CD4-positive, alpha-beta T cell treated with Interleukin-1 beta for 1 hour (primary cell): ENCODE measurements around the gene KCNA1.
"Not testable (repeated sequence)": the region's sequence is repeated elsewhere in the genome, so short reads cannot be mapped to it uniquely, and the experiment has no call there.

ENCODE experiments used
- DNase-seq, 2 donors: peaks; one replicate each; pipeline ENCODE4 v3.0.0-alpha.2; 2020 to 2022

The KCNA1 gene

DNA sequence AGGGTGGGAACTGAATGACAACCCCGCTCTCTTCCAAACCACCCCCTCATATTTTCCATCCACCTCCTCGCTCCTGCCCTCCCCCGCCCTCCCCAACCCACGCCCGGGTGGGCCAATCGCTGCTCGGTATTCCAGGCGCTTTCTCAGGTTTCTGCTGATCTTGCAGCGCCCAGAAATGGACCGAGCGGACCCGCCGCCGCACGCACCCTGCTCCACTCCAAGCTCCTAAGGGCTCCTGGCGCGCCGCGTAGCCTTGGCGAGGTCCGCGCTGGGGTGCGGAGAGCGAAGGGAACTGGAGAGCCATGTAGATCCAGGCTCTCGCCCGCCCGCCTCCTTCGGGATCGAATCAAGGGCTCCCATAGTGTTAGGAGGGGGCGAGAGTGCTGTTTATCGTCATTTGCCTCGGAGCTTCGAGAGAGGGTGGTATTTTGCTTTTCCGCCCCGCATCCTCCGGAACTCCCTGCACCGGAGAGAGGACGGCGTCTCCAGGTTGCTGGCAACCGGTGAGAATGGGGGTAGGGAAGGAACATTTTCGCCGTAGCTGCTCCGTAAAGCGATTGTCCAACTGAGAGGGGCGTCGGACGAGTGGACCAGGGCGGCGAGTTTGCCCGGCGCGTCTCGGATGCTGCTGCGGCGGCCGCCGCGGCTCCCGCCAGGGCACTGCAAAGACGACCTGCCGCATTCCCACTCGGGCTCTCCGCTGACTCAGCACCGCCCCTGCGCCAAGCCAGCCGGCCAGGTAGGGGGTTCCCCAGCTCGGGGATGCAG is at the start of gene KCNA1:
Gene KCNA1, plus strand, starts transcription at position 172 of the 768 bp plus-strand sequence. CDS start 1,474 bp downstream, outside the sequence.
- DNase-seq, result no peak

DNA sequence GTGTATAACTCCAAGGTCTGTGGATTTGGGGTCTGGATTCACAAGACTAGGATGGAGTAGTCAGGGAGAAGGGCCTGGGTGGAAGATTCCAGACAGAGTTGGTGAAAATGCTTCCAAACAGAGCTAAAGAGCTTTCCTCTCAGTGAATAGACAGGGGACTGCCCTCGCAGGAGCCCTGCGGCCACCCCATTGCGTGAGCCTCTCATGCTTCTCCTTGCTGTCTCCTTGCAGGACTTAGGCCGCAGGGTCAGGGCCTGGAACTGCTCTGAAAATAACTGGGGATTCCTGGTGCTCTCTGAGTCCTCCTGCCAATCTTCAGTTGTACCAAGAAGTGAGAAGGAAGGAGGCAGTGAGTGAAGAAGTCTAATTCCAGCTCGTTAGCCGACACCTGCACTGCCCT is 49.0 kb upstream of the KCNA1 start:
- no peak for DNase-seq

DNA sequence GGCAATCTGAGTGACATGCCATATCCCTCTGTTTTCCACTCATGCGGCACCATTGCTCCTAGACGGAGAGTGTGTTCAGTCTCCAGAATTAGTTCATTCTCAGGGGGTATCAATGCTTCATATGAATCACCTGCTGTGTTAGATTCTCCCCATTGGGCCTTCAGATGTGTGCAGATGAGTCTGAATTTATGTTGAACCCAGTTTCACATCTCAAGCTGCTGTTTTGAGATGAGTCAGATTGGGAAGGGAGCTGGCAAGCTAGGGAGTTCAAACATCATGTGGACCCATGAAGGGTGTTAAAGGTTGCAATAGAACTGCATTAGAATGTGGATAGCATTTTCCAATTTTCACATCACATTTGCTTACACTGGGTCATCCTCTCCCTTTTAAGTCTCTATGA is 46.9 kb upstream of the KCNA1 start:
- DNase-seq, result no peak

DNA sequence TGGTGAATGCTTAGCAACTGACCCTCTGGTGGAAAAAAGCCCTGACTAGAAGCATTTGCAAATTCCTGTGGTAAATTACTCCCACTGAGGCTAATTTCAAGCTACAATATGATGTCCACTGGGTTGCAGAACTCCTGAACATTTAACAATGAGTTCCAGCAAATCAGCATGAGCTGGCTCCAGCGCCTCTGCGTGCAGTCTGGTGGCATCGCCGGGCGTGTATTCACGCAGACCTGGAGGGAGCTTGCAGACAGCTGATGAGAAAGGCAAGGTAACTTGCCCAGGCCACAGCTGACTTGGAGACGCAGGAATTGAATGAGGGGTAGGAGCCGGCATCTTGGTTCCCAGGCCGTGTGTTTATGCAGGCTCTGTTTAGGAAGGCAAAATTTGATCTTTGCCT is 45.1 kb upstream of the KCNA1 start:
- DNase-seq, result no peak

DNA sequence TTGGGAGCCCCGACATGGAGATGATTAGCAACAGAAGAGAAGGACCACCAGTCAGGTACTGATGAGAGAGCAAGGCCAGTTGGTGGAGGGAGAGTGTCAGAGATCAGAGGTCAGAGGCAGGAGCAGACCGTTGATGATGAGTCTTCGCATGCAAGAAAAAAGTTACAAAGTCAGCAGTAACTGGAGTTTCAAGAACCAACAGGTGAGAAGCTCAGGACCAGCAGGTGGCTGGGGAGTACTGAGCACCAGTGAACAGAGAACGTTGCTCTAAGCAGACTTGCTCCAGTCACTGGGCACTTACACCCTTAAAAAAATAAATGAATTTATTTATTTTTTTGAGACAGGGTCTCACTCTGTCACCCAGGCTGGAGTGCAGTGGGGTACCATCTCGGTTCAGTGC is 44.5 kb upstream of the KCNA1 start:
- no peak for DNase-seq

DNA sequence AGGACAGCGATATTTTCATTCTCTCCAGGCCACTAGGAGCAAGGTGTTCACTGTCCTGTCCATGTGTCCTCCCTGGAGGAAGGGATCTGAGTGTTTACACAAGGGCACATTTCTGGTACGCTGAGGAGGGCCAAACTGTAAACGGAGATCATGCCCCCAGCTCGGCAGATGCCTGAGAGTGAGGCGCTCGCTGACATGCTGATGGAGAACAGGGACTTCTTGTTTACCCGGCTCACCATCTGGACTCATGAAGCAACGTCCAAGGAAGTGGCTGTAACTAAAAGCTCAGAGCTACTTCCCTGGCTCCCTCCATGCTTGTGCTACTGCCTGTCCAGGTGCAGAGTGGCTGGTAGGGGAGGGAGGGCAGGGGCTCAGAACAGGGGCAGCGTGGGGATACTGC is 43.4 kb upstream of the KCNA1 start:
- no peak for DNase-seq

DNA sequence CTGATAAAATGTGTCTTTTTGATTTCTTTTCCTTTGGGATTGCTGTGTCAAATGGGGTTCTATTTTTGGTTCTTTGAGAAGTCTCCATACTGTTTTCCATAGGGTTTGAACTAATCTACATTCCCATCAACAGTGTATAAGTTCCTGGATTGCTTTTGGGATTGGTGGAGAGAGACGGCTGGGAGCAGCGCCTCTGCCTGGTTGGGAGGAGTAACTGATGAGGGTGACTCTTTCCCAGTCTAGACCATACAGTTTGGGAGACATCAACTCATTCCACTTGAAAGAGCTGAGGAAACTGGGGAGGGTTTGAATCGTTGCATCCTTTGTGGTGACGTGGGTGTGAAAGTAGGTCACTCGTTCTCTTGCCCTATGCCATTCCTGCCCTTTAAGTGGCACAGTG is 42.3 kb upstream of the KCNA1 start:
- DNase-seq, result no peak

DNA sequence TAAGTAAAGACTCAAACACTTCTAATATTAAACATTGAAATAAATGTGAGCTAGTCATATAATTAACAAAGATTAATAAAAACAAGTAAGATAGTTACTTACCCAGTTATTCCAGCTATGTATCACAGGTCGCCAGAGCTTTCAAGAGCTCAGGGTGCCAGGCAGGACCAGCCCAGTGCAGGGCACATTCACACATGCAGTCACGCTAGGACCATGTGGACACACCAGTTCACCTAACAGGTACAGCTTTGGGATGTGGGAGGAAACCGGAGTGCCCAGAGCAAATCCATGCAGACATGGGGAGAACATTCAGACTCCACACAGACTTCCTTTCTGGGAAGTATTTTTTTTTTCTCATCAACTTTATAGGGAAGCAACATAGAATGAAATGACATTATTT is 39.3 kb upstream of the KCNA1 start:
- no peak for DNase-seq

DNA sequence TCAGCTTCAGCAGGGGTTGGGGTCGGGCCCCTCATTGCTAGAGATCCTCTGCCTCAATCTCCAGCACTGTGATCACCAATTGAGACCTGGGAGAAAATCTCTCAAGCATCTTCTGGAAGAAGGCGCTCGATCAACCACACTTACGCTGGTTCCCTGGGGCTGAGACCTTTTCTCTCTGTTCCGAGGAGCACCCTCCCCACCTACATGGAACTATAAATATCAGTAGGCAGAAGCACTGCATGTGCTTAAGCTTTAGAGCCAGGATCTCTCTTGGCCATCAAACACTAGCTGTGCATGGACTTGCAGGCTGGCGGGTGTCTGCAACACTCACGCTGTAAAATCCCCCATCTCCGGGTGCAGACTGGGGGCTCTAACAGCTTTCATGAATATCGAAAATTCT is 38.2 kb upstream of the KCNA1 start:
- no peak for DNase-seq

DNA sequence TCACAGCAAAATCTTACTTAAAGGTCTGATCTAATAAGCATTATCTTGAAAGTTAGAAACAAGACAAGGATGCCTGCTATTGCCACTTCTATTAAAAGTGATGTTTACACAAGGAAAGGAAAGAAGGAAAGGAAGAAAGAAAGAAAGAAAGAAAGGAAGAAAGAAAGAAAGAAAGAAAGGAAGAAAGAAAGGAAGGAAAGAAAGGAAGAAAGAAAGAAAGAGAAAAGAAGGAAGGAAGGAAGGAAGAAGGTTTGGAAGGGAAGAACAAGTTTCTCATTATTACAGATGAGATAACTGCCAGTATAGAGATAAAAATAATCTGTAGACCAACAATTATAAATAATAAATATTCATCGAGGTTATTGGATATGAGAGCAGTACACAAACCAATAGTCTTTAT is 35.8 kb upstream of the KCNA1 start:
- DNase-seq, result no peak

DNA sequence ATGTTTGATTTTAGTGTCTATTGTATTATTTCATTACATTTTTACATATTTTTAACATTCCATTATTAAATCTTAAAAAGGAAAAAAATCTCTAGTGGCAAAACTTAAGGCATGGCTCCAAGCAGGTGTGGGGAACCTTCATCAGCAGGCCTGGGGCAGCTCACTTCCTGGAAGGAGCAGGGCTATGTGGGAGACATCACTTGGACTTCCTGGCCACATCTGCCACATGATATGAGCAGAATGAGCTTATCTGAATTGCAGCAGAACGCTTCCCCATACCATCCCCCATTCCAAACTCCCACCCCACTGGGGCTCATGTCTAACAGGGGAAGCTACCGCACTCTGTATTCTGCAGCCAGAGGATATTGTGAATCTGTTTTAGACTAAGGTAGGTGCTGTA is 35.0 kb upstream of the KCNA1 start:
- no peak for DNase-seq

DNA sequence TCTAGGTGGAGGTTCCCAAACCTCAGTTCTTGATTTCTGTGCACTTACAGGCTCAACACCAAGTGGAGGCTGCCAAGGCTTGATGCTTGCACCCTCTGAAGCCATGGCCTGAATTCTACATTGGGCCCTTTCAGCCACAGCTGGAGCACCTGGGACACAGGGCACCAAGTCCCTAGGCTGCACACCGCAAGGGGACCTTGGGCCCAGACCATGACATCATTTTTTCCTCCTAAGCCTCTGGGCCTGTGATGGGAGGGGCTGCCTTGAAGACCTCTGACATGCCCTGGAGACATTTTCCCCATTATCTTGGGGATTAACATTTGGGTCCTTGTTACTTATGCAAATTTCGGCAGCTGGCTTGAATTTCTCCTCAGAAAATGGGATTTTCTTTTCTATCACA is 30.2 kb upstream of the KCNA1 start:
- not testable (repeated sequence) for DNase-seq

DNA sequence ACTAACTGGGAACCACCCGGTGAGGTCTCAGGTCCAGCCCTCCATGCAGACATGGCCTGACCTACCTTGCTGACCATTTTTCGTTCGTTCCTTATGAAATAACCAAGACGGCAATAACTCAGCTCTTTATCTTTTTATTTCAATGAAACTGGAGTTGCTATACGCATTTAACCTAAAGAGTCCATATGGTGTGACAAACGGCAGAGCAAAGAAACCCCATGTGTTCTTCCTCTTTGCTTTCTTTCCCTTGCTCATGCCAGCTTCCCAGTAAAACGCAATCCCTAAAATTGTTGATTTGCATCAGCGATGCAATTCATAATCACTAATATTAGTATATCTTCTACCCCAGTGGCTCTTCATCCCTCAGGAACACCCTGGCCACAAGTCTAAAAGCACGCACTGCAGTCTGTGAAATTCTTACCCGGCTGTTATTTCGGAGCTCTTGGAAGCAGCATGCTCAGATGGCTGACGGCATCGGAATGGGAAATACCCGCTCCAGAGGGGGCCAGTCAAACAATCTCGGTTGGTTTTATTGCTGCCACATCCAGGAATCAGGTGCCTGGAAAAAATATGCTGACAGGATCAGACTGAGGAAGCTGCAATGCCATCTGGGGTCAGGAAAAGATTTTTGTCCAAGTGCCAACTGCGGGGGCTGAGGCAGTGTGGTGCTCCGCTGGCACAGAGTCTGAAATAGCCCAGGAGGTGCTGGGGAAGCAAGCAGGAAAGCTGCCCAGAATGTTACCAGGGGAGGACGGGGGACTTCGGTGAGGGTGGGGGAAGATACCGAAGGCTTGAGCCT is 28.2 kb upstream of the KCNA1 start:
- no peak for DNase-seq

DNA sequence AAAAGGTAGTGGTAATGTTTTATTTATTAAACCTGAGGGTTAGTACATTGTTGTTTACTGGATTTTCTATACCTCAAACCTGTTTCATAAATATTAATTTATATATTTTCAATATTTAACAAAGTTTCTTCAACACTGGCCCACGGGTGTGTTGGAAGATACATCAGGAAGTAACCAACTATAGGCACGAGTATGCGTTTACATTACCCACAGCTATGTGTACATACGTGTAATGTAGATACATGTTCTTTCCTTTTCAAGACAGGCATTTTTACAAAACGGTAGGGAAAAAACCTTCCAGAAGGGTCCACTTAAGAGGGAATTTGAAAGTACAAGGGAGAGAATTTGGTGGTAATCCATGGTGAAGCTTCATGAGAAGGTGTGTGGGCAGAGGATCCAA is 17.8 kb upstream of the KCNA1 start:
- DNase-seq, result no peak

DNA sequence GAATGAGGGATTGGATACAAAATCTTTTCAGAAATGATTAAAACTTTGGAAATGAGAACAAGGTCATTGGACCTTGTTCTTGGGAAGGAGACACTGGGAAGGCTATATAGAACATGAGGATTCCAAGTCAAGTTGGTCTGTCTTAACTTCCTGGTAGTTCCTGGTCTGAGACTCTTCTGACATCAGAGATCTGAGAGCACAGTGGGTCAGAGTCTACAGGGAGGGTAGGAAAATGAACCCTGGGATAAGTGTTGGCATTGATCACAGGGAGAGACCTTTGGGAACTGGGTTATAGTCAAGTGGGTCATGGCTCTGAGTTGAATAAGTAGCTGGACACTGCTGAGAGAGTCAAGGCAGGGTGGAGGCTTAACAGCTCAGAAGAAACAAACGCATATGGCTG is 17.3 kb upstream of the KCNA1 start:
- no peak for DNase-seq

DNA sequence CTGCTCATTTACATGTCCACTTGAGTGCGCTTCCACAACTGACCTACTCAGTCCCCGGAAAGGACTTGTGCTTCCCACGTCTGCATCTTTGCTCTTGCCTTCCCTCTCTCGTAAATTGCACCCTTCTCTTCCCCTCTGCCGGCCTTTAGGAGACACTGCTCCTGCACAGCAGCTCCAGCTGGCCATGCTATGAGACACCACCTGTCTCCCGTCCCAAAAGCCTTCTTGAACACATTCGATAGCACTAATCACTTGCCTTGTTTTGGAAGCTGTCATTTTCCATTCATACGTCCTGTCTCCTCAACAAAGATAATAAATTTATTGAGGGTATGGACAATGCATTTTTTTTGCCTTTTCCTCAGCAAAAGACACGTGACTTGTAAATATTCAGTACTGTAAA is 15.7 kb upstream of the KCNA1 start:
- no peak for DNase-seq

DNA sequence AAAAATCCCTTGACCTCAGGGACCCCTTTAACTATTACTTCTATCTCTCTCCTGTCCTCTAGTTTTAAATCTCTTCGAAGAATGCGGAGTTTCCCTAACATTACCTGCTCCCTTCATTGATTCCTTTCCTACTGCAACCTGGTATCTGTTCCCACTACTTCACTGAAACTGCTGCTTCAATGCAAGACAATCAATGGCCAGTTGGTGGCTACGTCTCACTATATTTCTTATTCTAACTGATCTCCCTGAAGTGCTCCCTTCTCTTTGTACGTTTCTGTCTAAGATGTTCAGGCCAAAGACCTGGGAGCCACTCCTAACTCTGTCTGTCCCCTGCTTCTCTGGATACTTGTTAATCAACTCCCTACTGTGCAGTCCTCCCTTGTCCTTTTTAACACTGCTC is 10.3 kb upstream of the KCNA1 start:
- DNase-seq, result no peak

DNA sequence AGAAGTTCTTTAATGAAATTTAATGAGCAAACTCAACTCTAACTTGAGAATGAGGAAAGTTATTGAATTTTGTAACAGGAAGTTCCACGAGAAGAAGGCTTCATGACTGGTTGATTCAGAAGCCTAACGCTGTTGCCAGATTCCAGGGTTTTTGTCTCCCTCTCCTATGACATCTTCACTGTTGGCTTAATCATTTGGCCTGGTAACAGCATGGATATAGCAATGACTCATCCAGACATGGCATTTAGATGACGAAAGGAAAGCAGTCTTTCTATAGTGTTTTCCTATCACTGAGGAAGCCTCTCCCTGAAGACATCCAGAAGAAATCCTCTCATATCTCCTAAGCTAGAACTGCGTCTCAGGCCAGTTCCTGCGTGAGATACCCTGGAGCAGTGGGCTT is 9.4 kb upstream of the KCNA1 start:
- no peak for DNase-seq

DNA sequence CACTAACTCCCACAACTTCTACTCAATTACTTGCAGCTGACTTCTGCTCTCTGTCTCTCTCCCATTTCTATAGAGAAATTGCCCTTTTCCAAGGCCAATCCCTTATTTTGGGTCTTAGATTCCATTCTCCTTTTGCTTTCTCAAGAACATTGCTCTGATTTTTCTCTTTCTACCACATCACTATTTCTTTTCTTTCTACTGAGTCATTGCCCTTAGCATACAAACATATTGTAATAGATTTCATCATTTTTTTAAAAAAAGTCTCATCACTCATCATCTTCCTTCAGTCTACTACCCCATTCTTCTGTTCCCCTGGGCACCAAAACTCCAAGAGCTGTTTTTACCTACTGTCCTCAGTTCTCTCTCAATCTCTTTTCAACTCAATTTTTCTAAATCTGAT is 4.4 kb upstream of the KCNA1 start:
- DNase-seq, result no peak

DNA sequence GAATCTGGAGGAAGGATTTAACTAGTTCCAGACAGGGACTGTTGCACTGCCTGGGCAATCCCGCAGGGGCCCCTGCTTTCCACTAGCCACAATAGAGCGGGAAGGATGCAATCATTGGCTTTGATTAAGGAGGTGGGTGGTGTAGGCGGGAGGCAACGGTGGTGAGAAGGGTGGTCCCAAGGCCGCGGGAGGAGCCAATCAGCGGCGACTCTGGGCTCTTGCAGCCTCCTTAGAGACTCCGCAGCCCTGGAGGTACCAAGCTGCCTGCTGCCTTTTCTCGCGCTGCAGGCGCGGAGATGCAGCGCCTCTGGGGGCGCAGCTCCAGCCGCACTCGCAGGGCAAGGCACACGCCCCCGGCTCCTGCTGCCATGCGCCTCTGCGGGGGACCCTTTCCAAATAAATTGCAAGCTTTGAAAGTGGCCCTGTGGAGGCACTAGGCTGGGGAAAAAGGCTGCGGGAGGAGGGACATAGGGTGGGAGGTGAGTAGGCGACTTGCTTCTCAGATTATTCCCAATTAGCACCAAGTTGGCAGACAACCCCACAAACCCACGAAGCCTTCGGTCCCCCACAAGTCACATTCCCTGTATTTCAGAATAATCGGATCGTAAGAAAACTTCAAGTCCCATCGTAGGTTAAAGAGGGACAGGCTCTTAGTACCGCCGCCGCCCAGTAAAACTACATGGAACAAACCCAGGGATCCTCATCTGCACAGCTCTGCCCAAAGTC is 858 bp upstream of the KCNA1 start:
- DNase-seq, result no peak

DNA sequence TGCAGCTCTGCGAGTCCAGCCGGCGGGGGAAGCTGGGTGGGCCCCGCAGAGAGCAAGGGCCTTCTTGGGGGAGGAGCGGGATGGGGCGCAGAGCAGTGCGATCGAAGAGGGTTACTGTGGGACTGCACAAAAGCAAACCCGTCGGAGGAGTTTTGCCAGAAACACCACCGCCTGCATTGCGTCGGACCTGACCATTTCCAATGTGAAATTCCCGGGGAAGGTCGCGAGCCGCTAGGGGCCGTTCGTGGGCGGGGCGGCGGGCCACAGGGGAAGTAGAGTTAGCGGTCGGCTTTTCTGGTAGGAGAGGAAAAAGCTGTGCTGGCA is 333 bp upstream of the KCNA1 start:
- DNase-seq, result no peak

DNA sequence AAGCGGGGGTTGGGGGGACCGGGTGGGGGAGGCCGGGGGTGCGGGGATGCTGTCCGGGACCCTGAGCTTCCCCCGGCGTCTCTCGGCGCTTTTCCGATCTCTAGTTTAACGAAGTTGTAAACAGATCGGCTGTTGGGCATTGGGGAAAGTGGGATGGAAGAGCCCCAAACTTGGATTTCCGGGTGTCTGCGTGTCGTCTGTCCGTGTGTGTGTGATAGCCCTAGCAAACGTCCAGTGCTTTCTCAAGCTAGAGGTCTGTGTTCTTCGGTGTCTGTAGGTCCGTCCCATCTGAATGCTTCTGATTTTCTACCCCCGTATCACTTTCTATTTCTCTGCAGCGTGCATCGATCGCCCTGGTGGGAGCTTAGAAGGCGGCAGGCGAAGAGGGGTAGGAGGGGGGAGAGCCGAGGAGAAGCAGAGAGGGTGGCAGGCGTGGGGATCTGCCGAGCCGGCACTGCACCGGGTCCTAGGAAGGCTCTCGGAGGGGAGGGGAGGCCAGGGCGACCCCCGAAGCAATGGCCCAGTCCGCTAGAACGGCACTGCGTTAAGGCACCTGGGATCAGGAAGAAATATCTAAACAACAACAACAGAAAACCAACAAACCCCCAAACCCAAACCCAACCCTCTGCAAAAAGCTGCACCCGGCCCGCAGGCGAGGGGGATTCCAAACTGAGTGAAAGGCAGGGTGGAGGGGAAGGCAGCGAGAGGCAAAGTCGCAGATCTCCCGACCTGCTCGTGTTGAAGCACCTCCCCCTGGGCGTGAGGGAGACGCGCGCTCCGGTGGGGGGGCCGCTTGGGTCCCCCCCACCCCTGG is 1.0 kb downstream of the KCNA1 start:
- DNase-seq, result no peak

DNA sequence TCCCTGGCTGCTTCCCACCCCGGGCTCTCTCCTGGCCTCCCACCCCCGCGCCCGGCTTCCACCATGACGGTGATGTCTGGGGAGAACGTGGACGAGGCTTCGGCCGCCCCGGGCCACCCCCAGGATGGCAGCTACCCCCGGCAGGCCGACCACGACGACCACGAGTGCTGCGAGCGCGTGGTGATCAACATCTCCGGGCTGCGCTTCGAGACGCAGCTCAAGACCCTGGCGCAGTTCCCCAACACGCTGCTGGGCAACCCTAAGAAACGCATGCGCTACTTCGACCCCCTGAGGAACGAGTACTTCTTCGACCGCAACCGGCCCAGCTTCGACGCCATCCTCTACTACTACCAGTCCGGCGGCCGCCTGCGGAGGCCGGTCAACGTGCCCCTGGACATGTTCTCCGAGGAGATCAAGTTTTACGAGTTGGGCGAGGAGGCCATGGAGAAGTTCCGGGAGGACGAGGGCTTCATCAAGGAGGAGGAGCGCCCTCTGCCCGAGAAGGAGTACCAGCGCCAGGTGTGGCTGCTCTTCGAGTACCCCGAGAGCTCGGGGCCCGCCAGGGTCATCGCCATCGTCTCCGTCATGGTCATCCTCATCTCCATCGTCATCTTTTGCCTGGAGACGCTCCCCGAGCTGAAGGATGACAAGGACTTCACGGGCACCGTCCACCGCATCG is 1.8 kb downstream of the KCNA1 start:
- DNase-seq, result no peak
